ENCODE results near the gene C1QL2.

GRCh38 chr2:119149611-119150010 lies 8.9 kb downstream of the C1QL2 start:
- TF ChIP-seq, protein P1, sequence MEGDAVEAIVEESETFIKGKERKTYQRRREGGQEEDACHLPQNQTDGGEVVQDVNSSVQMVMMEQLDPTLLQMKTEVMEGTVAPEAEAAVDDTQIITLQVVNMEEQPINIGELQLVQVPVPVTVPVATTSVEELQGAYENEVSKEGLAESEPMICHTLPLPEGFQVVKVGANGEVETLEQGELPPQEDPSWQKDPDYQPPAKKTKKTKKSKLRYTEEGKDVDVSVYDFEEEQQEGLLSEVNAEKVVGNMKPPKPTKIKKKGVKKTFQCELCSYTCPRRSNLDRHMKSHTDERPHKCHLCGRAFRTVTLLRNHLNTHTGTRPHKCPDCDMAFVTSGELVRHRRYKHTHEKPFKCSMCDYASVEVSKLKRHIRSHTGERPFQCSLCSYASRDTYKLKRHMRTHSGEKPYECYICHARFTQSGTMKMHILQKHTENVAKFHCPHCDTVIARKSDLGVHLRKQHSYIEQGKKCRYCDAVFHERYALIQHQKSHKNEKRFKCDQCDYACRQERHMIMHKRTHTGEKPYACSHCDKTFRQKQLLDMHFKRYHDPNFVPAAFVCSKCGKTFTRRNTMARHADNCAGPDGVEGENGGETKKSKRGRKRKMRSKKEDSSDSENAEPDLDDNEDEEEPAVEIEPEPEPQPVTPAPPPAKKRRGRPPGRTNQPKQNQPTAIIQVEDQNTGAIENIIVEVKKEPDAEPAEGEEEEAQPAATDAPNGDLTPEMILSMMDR (IDR thresholded peaks at IDR 0.05; ENCODE audit: poor library complexity), result no peak
- TF ChIP-seq EZH2 (IDR thresholded peaks at IDR 0.05; ENCODE audit: borderline replicate concordance), result no peak
